Activated CD8-positive, alpha-beta memory T cell treated with anti-CD3 and anti-CD28 coated beads, Interleukin-2, amount 50 U/mL, for 1 hour (primary cell): ENCODE measurements around the gene CARNS1.

ENCODE experiments used
- DNase-seq: peaks from one replicate; pipeline ENCODE4 v3.0.0-alpha.2; 2020; ENCODE audit errors: extremely low read depth

Gene CARNS1

DNA sequence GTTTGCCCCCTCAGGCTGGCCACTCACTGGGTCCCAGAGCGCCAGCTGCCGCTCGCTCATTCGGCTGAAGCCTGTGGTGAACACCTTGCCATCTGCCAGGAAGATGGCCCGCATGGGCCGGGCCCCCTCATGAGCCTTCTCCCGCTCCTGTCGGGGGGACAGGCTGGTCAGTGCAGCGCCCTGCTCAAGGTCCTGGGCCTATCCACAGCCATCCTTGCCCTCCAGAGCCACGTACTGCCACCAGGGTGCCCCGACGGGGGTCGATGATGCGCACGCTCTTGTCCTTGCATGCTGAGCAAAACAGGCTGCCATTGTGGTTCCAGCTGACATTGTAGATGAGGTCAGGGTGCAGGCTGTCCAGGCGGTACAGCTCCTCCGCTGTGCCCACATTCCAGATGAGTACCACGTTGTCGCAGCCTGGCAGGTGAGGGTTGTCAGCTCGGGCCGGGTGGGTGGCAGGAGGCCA is 25.7 kb downstream of the CARNS1 start:
- DNase-seq, result no peak

DNA sequence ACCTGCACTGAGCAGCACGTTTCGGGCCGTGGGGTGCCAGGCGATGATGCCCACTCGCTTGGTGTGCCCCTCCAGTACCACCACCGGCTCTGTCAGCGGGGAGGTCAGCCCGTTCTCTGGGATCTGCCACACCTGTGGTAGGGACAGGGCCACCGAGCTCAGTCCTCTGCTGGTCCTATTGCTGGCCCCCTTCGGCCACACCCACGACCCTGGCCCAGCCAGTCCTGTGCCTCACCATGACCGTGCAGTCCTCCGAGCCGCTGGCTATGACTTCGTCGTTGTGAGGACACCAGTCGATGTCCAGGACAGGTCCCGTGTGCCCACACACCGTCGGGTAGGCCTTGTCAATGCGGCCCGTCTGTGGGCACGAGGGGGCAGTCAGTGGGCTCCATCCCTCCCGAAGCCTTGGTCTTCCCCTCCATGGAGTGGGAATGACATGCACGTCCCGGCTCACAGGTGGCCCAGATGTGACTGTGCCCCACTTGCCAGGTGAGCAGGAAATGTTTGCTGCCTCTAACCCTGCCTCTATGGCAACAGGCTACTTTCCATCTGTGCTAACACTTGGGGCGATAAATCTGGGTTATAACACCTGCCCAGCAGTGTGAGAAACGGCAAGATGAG is 26.4 kb downstream of the CARNS1 start:
- DNase-seq, result no peak

GRCh38 chr11:67442504-67443404 is 27.3 kb downstream of the CARNS1 start:
- DNase-seq, result no peak

DNA sequence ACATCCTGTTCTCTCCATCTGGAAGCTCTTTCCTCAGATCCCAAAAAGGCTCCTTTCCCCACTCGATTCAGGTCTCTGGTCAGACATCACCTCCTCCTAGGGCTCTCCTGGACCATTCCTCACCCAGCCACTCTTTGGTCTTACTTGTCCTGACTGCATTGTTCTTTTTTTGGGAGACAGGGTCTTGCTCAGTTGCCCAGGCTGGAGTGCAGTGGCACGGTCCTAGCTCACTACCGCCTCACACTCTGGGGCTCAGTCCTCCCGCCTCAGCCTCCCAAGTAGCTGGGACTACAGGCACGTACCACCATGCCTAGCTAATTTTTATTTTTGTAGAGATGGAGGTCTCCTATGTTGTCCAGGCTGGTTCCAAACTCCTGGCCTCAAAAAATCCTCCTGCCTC is 30.0 kb downstream of the CARNS1 start:
- no peak for DNase-seq

DNA sequence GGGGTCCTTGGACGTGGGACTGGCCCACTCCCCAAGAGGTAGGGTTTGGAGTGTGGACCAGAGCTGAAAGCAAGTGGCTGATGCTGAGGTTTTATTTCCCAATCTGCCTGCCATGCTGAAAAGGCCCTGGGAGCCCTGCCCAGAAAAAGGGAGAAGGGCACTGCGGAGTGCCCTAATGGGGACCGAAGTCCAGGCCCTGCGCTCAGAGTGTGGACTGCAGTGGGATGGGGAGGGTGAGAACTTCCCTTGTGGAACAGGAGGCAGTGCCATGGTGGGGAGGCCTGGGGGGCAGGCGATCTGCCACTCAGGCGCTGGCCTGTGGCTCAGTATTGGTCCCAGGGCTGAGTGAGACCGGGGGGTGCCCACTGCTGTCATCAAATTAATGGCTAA is 32.7 kb downstream of the CARNS1 start:
- DNase-seq, result no peak

DNA sequence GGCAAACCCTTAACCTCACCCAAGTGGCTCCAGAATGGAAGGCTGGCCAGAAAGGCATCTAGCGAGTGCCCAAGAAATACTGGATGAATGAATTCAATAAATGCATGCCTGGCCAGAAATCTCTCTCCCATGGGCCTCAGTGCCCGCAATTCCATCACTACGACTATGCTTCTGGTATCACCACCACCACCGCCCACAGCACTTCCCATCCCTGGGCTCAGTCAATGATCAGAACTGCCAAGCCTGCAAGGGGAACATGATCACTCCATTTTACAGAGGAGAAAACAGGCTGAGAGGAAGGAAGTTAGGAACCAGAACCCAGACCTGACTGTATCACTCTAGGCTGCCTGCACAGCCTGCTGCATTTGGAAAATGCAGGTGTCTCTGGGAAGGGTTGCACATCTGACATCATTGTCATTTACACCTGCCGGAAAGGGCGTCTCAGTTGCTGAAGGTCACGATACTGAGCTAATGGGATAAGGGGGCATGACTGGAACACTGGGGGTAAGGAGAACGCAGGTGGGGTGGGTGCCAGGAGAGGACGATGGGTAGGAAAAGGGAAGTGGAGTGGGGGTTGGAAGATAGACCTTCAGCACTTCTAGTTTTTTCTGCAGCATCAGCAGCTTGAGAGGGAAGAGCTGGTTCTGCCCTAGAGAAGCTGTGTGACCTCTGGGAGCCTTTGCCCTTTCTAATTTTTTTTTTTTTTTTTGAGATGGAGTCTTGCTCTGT is 33.8 kb downstream of the CARNS1 start:
- DNase-seq, result no peak

- no peak for DNase-seq
These were observed 35.5 kb downstream of the CARNS1 start for GRCh38 chr11:67450796-67451657.

- no peak for DNase-seq
These were observed 36.1 kb downstream of the CARNS1 start for GRCh38 chr11:67451658-67451976.

DNA sequence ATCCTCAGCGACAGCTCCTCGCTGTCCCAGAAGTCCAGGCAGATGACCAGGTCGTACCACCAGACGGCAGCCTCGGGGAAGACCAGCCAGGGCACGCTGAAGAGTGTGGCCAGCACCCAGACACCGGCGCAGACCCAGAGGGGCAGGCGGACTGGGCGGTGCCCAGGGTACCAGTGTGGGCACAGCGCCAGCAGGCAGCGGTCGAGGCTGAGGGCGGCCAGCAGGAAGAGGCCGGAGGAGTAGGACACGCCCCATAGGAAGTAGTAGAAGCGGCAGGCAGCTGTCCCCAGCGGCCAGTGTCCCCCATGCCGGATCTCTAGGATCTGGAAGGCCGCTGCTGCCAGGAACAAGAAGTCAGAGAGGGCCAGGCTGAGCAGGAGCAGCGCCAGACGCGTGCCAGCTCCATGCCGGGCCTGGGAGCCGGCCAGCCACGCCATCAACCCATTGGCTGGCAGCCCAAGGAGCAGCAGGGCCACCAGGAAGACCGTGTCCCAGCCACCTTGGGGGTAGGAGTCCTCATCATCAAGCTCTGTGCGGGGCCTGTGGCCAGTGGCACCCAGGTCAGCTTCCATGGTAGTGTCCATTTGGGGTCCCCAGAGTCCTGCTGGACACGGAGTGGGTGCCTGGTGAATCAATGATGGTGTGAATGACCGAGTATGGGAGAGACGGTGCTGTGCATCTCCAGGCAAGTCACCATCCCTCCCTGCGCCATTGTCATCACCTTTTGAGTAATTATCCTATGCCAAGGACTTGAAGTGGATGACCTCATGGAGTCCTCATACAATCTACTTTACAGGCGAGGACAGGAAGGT is 36.9 kb downstream of the CARNS1 start, which contains the start of gene GPR152:
TSS of gene GPR152 (minus strand) at position 589 of the 812 bp plus-strand sequence. CDS start at position 584, 5 bp downstream.
- no peak for DNase-seq

- DNase-seq, result no peak
These were observed 38.6 kb downstream of the CARNS1 start for GRCh38 chr11:67453816-67454732.

- no peak for DNase-seq
These were observed 39.6 kb downstream of the CARNS1 start, which contains the start of gene CABP4 for GRCh38 chr11:67455054-67455453. TSS of gene CABP4 (plus strand) at chr11:67455354. CDS start at chr11:67455424, 70 bp downstream.

DNA sequence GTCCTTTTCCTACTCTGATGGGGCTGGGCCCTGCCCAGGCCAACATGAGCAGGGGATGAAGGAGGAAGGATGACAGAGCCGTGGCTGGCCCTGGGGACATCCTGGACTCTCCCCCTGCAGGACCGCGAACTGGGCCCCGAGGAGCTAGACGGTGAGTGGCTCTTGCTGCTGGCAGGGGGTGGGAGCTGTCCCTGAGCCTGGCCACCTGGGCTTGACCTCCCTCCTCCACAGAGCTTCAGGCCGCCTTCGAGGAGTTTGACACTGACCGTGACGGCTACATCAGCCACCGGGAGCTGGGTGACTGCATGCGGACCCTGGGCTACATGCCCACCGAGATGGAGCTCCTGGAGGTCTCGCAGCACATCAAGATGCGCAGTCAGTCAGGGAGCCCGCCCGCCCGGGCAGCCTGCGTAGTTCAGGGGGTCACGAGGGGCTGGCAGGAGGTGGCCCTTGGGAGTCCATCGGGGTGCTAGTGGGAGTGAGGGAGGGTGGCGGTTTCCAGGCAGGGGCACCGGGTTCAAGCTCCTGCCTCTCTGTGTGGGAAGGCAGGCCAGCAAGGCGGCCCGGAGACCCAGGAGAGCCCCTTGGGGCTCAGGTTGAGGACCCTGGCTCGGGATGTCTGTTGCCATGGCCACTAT is 40.7 kb downstream of the CARNS1 start:
- DNase-seq, result no peak

DNA sequence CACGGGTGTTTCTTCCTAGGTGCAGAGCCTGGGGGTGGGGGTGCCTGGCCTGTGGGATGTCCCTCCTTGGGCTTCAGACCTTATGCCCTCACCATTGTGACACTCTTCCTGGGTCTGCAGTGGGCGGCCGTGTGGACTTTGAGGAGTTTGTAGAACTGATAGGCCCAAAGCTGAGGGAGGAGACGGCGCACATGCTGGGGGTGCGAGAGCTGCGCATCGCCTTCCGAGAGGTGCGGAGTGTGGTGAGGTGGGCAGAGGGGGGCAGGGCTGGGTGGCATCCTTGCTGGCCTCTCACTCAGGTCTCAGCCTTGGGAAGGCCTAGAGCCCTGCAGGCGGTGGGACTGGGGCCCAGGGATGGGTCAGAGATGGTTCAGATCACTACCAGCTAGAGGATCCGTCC is 42.0 kb downstream of the CARNS1 start:
- no peak for DNase-seq

GRCh38 chr11:67458266-67458665 is 42.8 kb downstream of the CARNS1 start:
- DNase-seq, result no peak

GRCh38 chr11:67463186-67463585 is 47.7 kb downstream of the CARNS1 start:
- DNase-seq, result no peak

DNA sequence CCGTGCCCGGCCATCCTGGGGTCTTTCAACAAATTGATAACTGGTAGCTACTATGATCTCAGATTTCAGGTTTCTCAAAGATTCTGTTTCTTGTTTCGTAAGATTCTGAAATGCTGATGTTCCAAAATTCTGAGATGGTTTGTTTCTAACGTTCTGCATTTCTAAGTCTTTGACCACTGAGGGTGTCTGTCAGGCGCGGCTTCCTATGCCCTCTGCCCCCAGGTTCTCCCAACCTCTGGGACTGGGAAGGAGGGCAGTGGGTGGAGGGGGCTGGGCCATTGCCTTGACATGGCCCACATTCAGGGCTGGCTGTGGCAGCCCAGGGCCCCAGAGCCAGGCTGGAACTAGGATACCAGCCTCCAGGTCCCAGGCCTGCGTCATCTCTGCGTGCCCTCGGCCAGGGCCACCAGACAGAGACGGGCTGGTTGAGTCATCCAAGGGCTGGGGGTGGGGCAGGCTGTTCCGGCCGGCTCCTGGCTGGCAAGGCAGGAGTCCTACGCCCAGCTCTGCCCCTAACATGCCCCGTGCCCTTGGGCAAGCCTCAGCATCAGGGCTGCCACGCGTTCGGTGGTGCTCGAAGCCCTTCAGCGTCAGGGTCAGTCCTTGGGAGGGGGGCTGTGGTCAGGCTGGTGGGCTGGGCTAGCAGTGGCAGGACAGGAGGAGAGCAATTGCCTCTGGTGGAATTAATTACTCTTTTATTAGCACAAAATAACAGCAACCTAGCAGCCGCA is 48.4 kb downstream of the CARNS1 start:
- DNase-seq, result no peak

DNA sequence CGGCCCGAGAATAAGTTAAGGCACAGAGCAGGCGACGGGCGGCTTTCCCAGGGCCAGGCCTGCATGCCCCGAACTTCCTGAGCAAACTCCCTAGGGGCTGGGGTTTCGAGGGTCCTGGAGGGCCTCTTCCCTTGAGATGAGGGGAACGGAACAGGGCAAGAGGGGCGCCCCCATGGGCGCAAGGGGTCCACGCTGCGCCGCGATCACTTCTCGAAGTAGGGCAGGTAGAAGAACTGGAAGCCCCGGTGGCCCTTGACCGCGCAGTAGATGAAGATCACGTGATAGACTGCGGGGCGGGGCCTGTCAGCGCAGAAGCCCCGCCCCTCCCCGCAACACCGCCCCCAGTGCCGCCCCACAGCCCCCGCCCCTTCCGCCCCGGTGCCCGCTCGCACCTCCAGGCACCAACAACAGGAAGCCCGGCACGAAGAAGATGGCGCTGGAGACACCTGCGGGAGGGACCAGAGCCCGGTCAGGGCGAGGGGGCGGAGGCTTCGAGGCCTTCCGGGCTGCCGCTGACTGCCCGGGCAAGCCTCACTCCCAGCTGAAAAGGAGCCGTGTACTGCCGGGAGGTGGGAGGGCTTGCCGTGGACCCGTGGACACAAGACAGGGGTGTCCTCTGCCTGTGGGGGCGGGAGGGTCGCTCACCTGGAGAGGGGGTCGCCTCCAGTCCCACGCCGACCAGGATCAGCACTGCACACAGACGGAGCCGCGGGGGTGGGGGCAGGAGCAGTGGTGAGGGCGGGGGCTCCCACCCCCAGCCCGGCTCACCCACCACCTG is 49.1 kb downstream of the CARNS1 start:
- peak; percentile 87 for DNase-seq

DNA sequence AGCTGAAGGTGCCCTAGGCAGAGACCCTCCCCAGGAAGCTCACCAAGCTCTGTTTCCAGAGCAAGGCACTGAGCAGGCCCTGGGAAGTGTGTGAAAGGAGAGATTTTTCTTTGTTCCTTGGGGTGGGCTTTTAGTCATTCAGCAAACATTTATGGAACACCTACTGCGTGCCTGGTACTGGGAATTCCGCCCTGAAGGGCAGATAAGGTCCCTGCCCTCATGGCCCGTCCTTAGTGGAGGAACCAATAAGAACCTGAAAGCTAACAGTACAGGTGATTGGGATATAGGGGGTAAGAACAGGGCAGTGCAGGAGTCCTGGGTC is 49.7 kb downstream of the CARNS1 start:
- DNase-seq, result no peak
